Naive thymus-derived CD8-positive, alpha-beta T cell (primary cell): ENCODE results near the gene CDC6. TPM values are rescaled to one million over a fixed set of nuclear protein-coding genes. Genes with fewer than 3 reads are reported as not detected.

Experiments
- ATAC-seq, 2 donors: fragments of 150-1000 bp; cut with Tn5 transposase in 1 of 2; sonication (Bioruptor Pico), chemical (Tn5 transposase) in 1 of 2; 1 replicate in 1 of 2; 2 replicates in 1 of 2; pipeline ENCODE4 v1.10.0; 2021; ENCODE audit warnings: mild to moderate bottlenecking in 2 of 2, moderate library complexity in 2 of 2
- POLR2A ChIA-PET: fragments of 350-600 bp; sonication (Branson Sonifier 250); formaldehyde crosslinking; loops from one replicate; lab custom pipeline; 2021; ENCODE audit warnings: antibody characterized with exemption; lab: Charles Lee
- DNase-seq, 10 donors: peaks; one replicate each; pipeline versions ENCODE4 v3.0.0 to v3.0.0-alpha.2; 2020 to 2022
- H3K27ac Mint-ChIP-seq, 10 donors: one replicate each; pipeline ENCODE4 v1.8.0; 2020 to 2022; ENCODE audit warnings: mild to moderate bottlenecking in 10 of 10, mixed read lengths in 10 of 10, moderate library complexity in 4 of 10, inconsistent platforms in 1 of 10
- H3K27me3 Mint-ChIP-seq, 5 donors: one replicate each; pipeline ENCODE4 v1.8.0; 2021 to 2022; ENCODE audit warnings: mixed read lengths in 5 of 5
- H3K36me3 Mint-ChIP-seq, 3 donors: one replicate each; pipeline ENCODE4 v1.8.0; 2020 to 2022; ENCODE audit warnings: mixed read lengths in 3 of 3, mild to moderate bottlenecking in 2 of 3, inconsistent platforms in 1 of 3
- H3K4me1 Mint-ChIP-seq, 4 donors: one replicate each; pipeline ENCODE4 v1.8.0; 2021 to 2022; ENCODE audit warnings: mixed read lengths in 4 of 4
- H3K4me3 Mint-ChIP-seq, 10 donors: one replicate each; pipeline ENCODE4 v1.8.0; 2020 to 2022; ENCODE audit warnings: mild to moderate bottlenecking in 10 of 10, mixed read lengths in 10 of 10, moderate library complexity in 6 of 10, inconsistent platforms in 1 of 10
- H3K9me3 Mint-ChIP-seq, 9 donors: one replicate each; pipeline ENCODE4 v1.8.0; 2020 to 2022; ENCODE audit warnings: mixed read lengths in 9 of 9, mild to moderate bottlenecking in 3 of 9, inconsistent platforms in 1 of 9, moderate library complexity in 1 of 9
- polyA plus RNA-seq, 3 donors: library from polyadenylated mRNA; unstranded; fragments of 300-500 nt; fragmentation: Illumina TruSeq; gene quantifications; one replicate each; pipeline ENCODE4 v1.2.3, GENCODE V29; 2021
- total RNA-seq, 8 experiments: library from RNA in 2 of 8; stranded (reverse) in 2 of 8; gene quantifications; one replicate each; pipeline ENCODE4 v1.2.3 and lab custom pipeline; 2021 to 2026

Gene CDC6
- total and polyA plus RNA-seq, 5 experiments from 2014 or later, result 0.08 to 1.6 (median 1.5) TPM; not detected in 2

DNA sequence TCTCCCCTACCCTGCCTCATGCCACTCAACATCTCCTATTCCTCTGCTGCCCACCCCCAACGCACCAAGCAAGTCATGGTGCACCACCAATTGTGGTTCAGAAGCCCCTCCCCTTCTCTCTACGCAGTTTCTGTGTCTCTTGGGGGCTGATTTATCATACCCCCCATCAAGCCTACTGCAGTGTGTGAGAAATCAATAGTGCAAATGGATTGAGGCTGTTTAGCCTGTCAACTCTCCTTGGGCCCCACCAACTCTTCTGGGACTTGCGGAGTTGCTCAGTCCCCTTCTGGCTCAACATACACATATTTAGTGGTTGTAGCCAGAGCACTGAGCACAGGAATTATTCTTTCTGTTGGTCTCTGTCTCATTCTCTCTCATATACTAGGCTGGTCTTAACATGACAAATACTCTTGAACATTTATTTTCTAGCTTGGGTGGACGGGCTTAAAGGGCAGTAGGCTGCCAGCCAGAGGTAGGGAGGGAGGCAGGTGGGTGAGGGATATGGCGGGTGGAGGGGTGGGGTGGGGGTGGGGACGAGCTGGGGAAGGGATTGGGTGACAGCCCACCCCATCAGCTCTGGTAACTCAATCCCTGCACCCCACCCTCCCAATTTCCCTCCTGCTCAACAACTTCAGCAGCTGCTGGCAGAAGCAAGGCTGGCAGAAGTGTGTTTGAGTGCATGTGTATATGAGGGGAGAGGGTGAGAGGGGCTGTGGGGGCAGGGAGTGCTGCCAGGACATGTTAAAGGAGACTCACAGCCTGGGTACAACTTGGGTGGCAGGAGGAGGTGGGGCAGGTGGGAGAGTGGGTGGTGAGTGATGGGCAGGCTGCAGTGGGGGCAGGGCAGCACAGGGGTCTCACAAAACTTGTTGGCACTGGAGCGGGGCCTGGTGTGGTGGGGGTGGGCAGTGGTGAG lies 26.2 kb downstream of the CDC6 start:
- Mint-ChIP-seq H3K27ac (peak overlapping the region in 9 of 10 donors; percentile 28 to 90 (median 44)), H3K4me3 (peak overlapping the region in 4 of 10 donors; percentile 11 to 75 (median 16)), H3K9me3 (no peaks in the 10 kb centered on the region), H3K4me1 (peaks cover 13 to 43% (median 37%) of the 10 kb centered on the region in 4 donors), H3K27me3 (no peaks in the 10 kb centered on the region), H3K36me3 (no peaks in the 10 kb centered on the region)
- ATAC-seq (no peak), DNase-seq (peak in 1 of 10 donors; percentile 52)
- POLR2A ChIA-PET, result interaction anchor here (0.6 to 28.1 kb wide), 4 partner anchors 12 to 41 kb away, joined by 4 to 458 read pairs (median 41); no protein-coding TSS in a partner anchor

DNA sequence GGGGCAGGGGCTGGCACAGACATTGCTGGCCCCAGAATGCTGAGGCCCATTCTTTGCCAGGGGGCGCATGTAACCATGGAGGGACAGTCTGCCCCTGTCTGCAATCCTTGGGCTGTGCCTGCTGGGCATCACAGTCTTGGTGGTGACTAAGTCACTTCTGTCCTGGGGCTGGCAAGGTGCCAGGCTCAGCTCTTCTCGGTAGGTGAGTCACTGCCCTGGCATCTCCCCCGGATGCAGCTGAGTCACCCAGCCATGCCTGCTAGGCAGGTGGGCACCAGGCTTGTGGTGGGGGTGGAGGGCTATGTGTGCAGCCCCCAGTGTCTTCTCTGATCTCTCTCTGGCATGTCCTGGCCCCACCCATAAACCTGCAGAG lies 26.9 kb downstream of the CDC6 start:
- Mint-ChIP-seq H3K36me3 (no peaks in the 10 kb centered on the region), H3K4me3 (peak overlapping the region in 4 of 10 donors; percentile 12 to 75 (median 31)), H3K9me3 (no peaks in the 10 kb centered on the region), H3K27ac (peak overlapping the region in 6 of 10 donors; percentile 27 to 90 (median 55)), H3K4me1 (peaks cover 20 to 46% (median 43%) of the 10 kb centered on the region in 4 donors), H3K27me3 (no peaks in the 10 kb centered on the region)
- DNase-seq, result peak in 8 of 10 donors; percentile 42 to 94 (median 64)
- ATAC-seq, result peak in 1 of 2 donors; percentile 29
- POLR2A ChIA-PET, result interaction anchor here (1.0 to 28.1 kb wide), 4 partner anchors 2 to 40 kb away, joined by 3 to 458 read pairs (median 231); partner anchors contain the start of gene RARA

DNA sequence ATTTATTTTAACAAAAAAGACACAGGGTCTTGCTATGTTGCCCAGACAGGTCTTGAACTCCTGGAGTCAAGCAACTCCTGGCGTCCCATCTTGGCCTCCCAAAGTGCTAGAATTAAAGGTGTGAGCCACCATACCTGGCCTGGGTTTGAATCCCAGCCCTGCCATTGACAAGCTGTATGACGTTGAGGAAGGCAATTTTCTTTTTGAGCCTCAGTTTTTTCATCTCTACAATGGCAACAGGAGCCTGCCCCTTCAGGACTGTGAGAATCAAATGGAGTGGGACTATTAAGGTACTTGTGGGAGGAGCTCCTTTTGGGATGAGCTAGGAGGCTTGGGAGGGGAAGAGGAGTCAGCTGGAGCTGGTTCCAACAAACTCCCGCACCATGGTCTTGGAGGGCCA lies 27.5 kb downstream of the CDC6 start:
- POLR2A ChIA-PET, result interaction anchor here (1.0 to 28.1 kb wide), 5 partner anchors 3 to 39 kb away, joined by 3 to 458 read pairs (median 4); partner anchors contain the start of gene RARA
- Mint-ChIP-seq H3K27ac (peak overlapping the region in 3 of 10 donors; percentile 30 to 57 (median 44)), H3K36me3 (no peaks in the 10 kb centered on the region), H3K27me3 (no peaks in the 10 kb centered on the region), H3K4me3 (peak overlapping the region in 3 of 10 donors; percentile 12 to 26 (median 22)), H3K4me1 (peaks cover 26 to 53% (median 49%) of the 10 kb centered on the region in 4 donors), H3K9me3 (no peaks in the 10 kb centered on the region)
- no peak for ATAC-seq
- peak in 1 of 10 donors; percentile 26 for DNase-seq

DNA sequence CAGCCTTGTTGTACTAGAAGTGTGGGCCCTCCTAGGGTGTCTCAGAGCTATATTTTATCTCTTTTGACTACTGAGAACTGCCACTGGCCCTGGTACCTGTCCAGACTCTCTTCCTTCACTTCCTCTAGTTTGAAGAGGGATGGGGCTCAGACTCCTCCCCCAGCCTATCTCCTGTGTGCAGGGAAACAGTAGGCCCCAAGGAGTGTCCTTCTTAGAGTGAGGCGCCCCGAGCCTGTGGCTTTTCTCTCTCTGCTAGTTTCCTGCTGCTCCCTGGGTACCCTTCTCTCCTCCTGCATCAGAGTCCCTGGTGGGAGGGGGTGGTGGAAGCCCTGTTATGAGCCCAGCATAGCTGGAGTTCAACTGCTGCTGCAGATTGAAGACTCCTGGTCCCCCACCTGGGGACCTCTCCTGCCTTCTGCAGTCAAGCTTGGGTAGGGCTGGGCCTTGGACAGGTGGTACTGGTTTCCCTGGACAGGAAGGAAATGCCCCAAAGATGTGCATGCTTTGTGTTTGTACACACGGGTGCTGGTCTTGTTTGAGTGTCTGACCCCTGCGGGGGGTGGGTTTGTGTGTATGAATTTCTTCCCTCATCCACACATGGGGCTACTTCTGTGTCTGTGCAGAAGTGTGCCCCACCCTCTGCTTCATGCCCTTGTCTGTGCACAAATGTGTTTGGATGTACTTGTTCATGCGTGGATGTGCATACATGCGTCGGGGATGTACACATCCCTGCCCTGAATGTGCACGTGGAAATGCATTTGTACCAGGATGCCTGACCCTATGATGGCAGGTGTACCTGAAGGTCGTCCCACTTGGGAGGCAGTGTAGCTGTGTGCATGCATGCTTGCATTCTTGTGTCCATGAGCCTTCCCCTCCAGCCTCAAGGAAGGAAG lies 28.2 kb downstream of the CDC6 start:
- DNase-seq, result peak in 1 of 10 donors; percentile 50
- POLR2A ChIA-PET, result interaction anchor here (0.6 to 28.1 kb wide), 10 partner anchors 3 to 189 kb away, joined by 3 to 458 read pairs (median 4); partner anchors contain the start of gene RARA
- H3K9me3 Mint-ChIP-seq, result no peaks in the 10 kb centered on the region
- no peak for ATAC-seq
- H3K27me3 Mint-ChIP-seq, result no peaks in the 10 kb centered on the region
- H3K4me3 Mint-ChIP-seq, result peak overlapping the region; percentile 4 to 54 (median 38)
- H3K36me3 Mint-ChIP-seq, result no peaks in the 10 kb centered on the region
- peaks cover 33 to 58% (median 55%) of the 10 kb centered on the region in 4 donors for H3K4me1 Mint-ChIP-seq
- peak overlapping the region in 8 of 10 donors; percentile 30 to 78 (median 50) for H3K27ac Mint-ChIP-seq

DNA sequence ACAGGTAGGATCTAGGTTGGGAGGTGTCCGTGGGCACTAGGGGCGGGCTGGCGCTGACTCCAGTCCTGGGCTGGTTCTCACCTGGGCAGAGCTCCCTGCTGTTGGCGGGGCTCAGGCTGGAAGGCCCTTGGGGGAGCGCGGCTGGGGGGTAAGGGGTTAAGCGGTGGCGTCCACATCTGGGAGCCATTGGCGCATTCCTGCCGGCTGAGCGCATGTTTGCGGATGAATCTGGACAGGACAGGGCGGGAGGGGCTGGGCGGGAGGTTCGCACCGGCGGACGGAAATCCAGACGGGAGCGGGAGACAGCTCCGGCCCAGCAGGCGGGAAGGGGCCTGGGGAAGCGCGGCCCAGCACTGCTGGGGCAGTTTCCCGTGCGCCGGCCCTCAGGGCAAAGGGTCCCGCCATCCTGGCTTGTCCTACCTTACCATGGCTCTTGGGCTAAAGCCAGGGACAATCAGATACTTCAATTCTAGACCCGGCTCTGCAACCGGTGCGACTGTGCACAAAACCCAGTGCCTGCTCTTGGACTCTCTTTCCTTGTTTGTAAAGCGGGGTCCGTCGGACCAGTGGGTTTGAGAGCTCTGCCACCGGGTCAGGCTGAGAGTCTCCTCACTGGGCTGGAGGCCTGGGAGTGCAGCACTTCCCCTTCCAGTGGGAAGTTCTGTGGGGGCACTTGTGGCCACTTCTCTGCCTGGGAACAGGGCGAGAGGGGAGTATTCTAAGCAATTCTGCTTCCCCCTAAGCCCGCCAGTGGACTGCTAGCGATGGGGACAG lies 29.1 kb downstream of the CDC6 start:
- DNase-seq (peak in 1 of 10 donors; percentile 52), ATAC-seq (no peak)
- peak overlapping the region in 8 of 10 donors; percentile 37 to 100 (median 99) for H3K27ac Mint-ChIP-seq
- no peaks in the 10 kb centered on the region for H3K36me3 Mint-ChIP-seq
- H3K4me1 Mint-ChIP-seq, result peaks cover 42 to 66% (median 58%) of the 10 kb centered on the region in 4 donors
- POLR2A ChIA-PET, result interaction anchor here (0.6 to 28.1 kb wide), 13 partner anchors 4 to 856 kb away, joined by 3 to 458 read pairs (median 4); partner anchors contain the start of genes CDK12, RARA and TOP2A
- H3K9me3 Mint-ChIP-seq, result no peaks in the 10 kb centered on the region
- H3K4me3 Mint-ChIP-seq, result peak overlapping the region; percentile 6 to 97 (median 96)
- no peaks in the 10 kb centered on the region for H3K27me3 Mint-ChIP-seq

DNA sequence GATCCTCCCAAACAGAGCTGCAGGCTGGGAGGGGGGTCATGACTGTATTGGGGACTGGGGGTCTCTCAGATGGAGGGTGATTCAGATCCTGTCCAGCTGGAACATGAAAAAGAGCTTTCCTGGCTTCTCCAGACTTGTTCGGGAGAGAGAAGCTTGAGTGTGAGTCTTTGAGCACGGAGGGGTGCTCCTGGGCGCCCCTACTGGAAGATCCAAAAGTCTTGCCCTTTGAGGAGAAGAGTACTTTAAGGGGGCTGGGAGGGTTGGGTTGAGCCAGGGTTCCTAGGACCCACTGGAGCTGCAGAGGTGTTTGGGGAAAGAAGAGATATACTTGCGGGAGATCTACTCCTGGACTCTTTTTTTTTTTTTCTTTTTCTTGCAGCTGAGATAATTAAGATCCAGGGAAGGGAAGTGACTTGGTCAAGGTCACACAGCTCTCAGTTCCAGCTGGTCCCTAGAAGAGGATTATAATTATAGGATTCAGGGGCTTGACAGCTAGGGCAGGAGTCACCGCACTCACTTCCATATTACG lies 29.7 kb downstream of the CDC6 start:
- ATAC-seq (no peak), DNase-seq (peak in 3 of 10 donors; percentile 37 to 64 (median 38))
- Mint-ChIP-seq H3K4me3 (peak overlapping the region; percentile 83 to 97 (median 96)), H3K9me3 (no peaks in the 10 kb centered on the region), H3K27me3 (peaks cover 0 to under 1% (median 0%) of the 10 kb centered on the region in 5 donors), H3K4me1 (peaks cover 48 to 73% (median 59%) of the 10 kb centered on the region in 4 donors), H3K27ac (peak overlapping the region; percentile 94 to 100 (median 99)), H3K36me3 (no peaks in the 10 kb centered on the region)
- POLR2A ChIA-PET, result interaction anchor here (0.5 to 28.1 kb wide), 10 partner anchors 5 to 856 kb away, joined by 3 to 458 read pairs (median 4); partner anchors contain the start of genes CDK12, RARA and TOP2A

DNA sequence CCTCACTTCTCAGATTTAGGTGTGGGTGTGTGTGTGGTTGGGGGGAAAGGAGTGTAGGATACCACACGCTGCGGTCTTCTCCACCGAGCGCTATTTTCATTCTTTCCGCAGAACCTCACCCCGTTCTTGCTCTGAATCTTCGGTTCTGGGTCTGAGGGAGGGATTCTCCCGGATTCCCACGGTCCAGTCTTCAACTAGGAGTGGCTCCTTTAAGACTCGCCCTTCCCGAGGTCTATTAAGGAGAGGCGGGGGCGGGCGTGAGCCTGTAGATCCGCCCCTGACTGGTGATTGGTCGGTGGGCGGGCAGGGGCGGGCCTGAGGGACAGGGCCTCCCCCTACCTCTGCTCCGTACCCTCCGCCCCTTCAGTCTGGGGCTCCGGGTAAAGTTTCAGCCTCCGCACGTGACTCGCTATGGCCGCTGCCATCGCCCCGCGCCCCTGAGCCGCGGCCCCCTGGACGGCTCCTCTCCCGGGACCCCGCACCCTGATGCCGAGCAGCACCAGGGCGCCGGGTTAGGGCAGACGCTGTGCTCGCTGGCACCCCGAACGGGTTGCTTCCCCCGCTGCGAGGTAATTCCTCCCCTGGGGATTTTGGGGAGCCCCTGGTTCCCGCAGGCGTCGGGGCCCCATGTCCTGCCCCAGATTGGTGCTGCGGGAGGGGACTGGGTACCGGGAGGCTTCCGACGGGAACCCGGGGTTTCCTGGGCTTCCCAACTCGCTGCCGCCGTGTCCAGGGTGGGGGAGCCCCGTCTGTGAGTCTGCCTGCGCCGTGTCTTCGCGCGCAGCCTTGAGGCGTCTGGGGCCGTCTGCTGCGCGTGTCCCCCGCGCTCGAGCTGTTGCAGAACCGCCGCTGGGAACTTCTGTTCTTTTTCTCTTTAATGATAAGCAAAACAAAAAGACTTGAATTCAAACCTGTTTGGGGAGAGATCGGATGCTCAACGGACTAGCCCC lies 30.5 kb downstream of the CDC6 start:
- H3K27ac Mint-ChIP-seq, result peak overlapping the region; percentile 98 to 100 (median 100)
- peak; percentile 85 to 94 (median 89) for DNase-seq
- H3K36me3 Mint-ChIP-seq, result peaks cover 0 to 2% (median 0%) of the 10 kb centered on the region in 3 donors
- peaks cover 0 to 6% (median 0%) of the 10 kb centered on the region in 5 donors for H3K27me3 Mint-ChIP-seq
- peaks cover 52 to 79% (median 65%) of the 10 kb centered on the region in 4 donors for H3K4me1 Mint-ChIP-seq
- peak; percentile 53 to 64 for ATAC-seq
- POLR2A ChIA-PET, result interaction anchor here (0.5 to 28.1 kb wide), 18 partner anchors 6 to 285 kb away, joined by 3 to 458 read pairs (median 6); partner anchors contain the start of genes RARA and TOP2A
- H3K9me3 Mint-ChIP-seq, result peaks cover 0 to 5% (median 0%) of the 10 kb centered on the region in 9 donors
- H3K4me3 Mint-ChIP-seq, result peak overlapping the region; percentile 83 to 97 (median 96)

DNA sequence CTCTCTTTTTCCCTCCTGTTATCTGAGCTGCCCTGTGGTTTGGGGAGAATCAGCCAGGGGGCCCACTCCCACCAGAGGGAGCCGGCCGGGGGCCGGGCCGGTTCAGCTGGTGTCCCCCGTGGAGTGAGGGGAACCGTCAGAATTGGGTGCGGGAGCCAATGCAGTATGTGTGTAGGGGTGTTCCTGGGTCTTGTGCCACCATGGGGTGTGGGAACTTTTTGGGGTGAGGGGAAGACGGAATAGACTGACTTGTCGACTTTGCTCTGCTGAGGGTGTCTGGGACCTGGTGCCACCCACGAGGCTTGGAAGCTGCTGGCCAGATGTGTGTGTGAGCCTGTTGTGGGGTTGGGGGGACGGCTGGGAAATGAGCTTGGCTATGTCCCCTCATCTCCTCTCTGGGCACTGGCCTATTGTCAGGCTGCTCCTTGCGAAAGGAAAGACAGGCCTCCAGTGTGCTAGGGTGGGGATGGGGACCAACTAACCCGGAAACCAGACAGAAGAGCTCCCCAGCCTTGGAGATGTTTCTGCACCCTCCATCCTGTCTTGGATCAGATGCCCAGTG lies 31.2 kb downstream of the CDC6 start:
- H3K27me3 Mint-ChIP-seq, result peaks cover 0 to 6% (median 0%) of the 10 kb centered on the region in 5 donors
- POLR2A ChIA-PET, result interaction anchor here (0.6 to 28.1 kb wide), 14 partner anchors 6 to 285 kb away, joined by 3 to 458 read pairs (median 8); partner anchors contain the start of genes CCR7 and RARA
- peaks cover 0 to 5% (median 0%) of the 10 kb centered on the region in 9 donors for H3K9me3 Mint-ChIP-seq
- DNase-seq (peak in 3 of 10 donors; percentile 16 to 64 (median 52)), ATAC-seq (no peak)
- H3K4me1 Mint-ChIP-seq, result peaks cover 53 to 86% (median 73%) of the 10 kb centered on the region in 4 donors
- H3K4me3 Mint-ChIP-seq, result peak overlapping the region; percentile 83 to 97 (median 96)
- peak overlapping the region; percentile 98 to 100 (median 100) for H3K27ac Mint-ChIP-seq
- peaks cover 0 to 2% (median 0%) of the 10 kb centered on the region in 3 donors for H3K36me3 Mint-ChIP-seq
